Tibial nerve (tissue), 4 donors: Measurements from ENCODE around the gene STIMATE. TPM values are rescaled to one million over a fixed set of nuclear protein-coding genes. Genes with fewer than 3 reads are reported as not detected.

Experiments
- DNase-seq, 2 donors: peaks; one replicate each; pipeline ENCODE4 v3.0.0-alpha.2; 2019; ENCODE audit warnings: low spot score in 2 of 2
- H3K27ac ChIP-seq, 4 donors: fragments of 200-600 bp; sonication (generic) in 3 of 4; one replicate each; pipeline ENCODE4 v1.5.1; 2017 to 2019; ENCODE audit warnings: mild to moderate bottlenecking in 1 of 4
- H3K27me3 ChIP-seq, 2 donors: fragments of 200-600 bp; sonication (generic) in 1 of 2; one replicate each; pipeline versions ENCODE4 v1.5.1 to v1.6.0; 2017 to 2019
- H3K36me3 ChIP-seq, 3 donors: fragments of 200-600 bp; sonication (generic); one replicate each; pipeline ENCODE4 v1.5.1; 2018 to 2019
- H3K4me1 ChIP-seq, 4 donors: fragments of 200-600 bp; sonication (generic) in 3 of 4; one replicate each; pipeline ENCODE4 v1.5.1; 2017 to 2019
- H3K4me3 ChIP-seq, 4 donors: fragments of 200-600 bp; sonication (generic) in 3 of 4; one replicate each; pipeline ENCODE4 v1.5.1; 2017 to 2019; ENCODE audit warnings: mild to moderate bottlenecking in 1 of 4, moderate library complexity in 1 of 4
- H3K9me3 ChIP-seq, 4 donors: fragments of 200-600 bp; sonication (generic) in 3 of 4; one replicate each; pipeline ENCODE4 v1.5.1; 2017 to 2019
- EP300 ChIP-seq, 2 donors: sonication (generic); formaldehyde crosslinking; IDR thresholded peaks; one replicate each; pipeline ENCODE4 v1.6.1; 2017; ENCODE audit warnings: antibody characterized with exemption in 2 of 2, mild to moderate bottlenecking in 1 of 2
- POLR2A ChIP-seq, 2 donors: fragments of 450-650 bp; IDR thresholded peaks; one replicate each; pipeline ENCODE4 v1.6.1; 2017; ENCODE audit warnings: antibody characterized with exemption in 2 of 2, mild to moderate bottlenecking in 2 of 2, moderate library complexity in 2 of 2
- WGBS, 2 donors: methylation state at CpG; one replicate each; pipeline ENCODE4 v1.1.5; 2018; 5-methylcytosine and 5-hydroxymethylcytosine counted together
- total RNA-seq, 4 donors: library from RNA; depleted of rRNA; stranded (reverse); fragments of >200 nt; gene quantifications; one replicate each; pipeline ENCODE4 v1.1.0, GENCODE V29; 2016
- TF ChIP-seq, protein P1 (sequence below), 5 experiments: fragments of 200-600 bp in 3 of 5; fragments of 450-650 bp in 2 of 5; sonication (generic) in 3 of 5; IDR thresholded peaks; one replicate each; pipeline ENCODE4 v1.5.1; 2016 to 2019; ENCODE audit warnings: antibody characterized with exemption in 5 of 5, mild to moderate bottlenecking in 3 of 5, moderate library complexity in 2 of 5

The STIMATE gene
- 10 to 100 TPM; 35.4 to 82.3 (median 46.0) TPM for total RNA-seq

GRCh38 chr3:52897130-52898122, at the start of gene STIMATE:
STIMATE (minus strand) TSS chr3:52897548; CDS start chr3:52897450, 98 bp downstream.
- Histone ChIP-seq H3K27ac (peak within 1 kb of the TSS; percentile 53 to 85 (median 77)), H3K9me3 (no peaks in the 10 kb centered on the region), H3K4me1 (peaks cover 0 to 51% (median 34%) of the 10 kb centered on the region in 4 donors), H3K36me3 (no peaks in the 10 kb centered on the region), H3K4me3 (peak within 1 kb of the TSS; percentile 69 to 88 (median 82)), H3K27me3 (no peaks in the 10 kb centered on the region)
- 0 to 2% methylated on average over 22 to 60 of the region's 85 CpGs for WGBS, 2 donors
- TF ChIP-seq EP300 (IDR thresholded peaks at IDR 0.05) (peak in 1 of 2 donors; percentile 65), POLR2A (IDR thresholded peaks at IDR 0.05) (peak; percentile 37 to 74)
- TF ChIP-seq, protein P1, sequence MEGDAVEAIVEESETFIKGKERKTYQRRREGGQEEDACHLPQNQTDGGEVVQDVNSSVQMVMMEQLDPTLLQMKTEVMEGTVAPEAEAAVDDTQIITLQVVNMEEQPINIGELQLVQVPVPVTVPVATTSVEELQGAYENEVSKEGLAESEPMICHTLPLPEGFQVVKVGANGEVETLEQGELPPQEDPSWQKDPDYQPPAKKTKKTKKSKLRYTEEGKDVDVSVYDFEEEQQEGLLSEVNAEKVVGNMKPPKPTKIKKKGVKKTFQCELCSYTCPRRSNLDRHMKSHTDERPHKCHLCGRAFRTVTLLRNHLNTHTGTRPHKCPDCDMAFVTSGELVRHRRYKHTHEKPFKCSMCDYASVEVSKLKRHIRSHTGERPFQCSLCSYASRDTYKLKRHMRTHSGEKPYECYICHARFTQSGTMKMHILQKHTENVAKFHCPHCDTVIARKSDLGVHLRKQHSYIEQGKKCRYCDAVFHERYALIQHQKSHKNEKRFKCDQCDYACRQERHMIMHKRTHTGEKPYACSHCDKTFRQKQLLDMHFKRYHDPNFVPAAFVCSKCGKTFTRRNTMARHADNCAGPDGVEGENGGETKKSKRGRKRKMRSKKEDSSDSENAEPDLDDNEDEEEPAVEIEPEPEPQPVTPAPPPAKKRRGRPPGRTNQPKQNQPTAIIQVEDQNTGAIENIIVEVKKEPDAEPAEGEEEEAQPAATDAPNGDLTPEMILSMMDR (IDR thresholded peaks at IDR 0.05) = peak in 1 of 5 experiments; percentile 17
- DNase-seq = peak; percentile 66 to 67

DNA sequence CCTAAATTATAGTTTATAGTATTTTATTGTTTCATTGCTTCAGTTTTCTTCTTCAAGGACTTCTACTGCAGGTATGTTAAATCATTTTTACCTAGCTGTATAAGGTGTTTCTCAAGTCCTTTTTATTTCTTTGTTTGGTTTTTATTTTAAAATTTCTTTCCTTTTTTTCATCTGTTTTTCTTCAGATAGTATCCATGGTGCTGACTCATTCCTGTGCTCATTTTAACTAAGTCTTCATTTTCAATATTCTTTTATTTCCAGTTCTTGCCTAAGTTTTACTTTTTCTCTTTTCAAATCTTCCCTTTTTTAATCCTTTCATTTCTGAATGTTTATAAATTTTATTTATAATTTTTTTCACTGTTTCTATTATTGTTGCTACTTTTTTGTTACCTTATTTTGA, 42.3 kb upstream of the STIMATE start:
- Histone ChIP-seq H3K4me3 (no peak overlapping the region), H3K27ac (no peak overlapping the region), H3K4me1 (peaks cover 0 to 5% (median 0%) of the 10 kb centered on the region in 4 donors), H3K9me3 (no peaks in the 10 kb centered on the region), H3K36me3 (peaks cover 0 to 11% (median 0%) of the 10 kb centered on the region in 3 donors), H3K27me3 (no peaks in the 10 kb centered on the region)
- DNase-seq = no peak
- TF ChIP-seq POLR2A (IDR thresholded peaks at IDR 0.05) = no peak
- no peak for TF ChIP-seq EP300 (IDR thresholded peaks at IDR 0.05)
- TF ChIP-seq, protein P1 (IDR thresholded peaks at IDR 0.05) = no peak

- DNase-seq = peak; percentile 33 to 51
Measured at GRCh38 chr3:52934630-52935530, 37.5 kb upstream of the STIMATE start.

GRCh38 chr3:52931889-52932288, 34.5 kb upstream of the STIMATE start:
- Histone ChIP-seq H3K27ac (no peak overlapping the region), H3K4me3 (no peak overlapping the region), H3K4me1 (peaks cover 0 to 5% (median 0%) of the 10 kb centered on the region in 4 donors), H3K36me3 (peaks cover 0 to 29% (median 0%) of the 10 kb centered on the region in 3 donors), H3K27me3 (no peaks in the 10 kb centered on the region), H3K9me3 (no peaks in the 10 kb centered on the region)
- no peak for DNase-seq
- TF ChIP-seq EP300 (IDR thresholded peaks at IDR 0.05) = no peak
- TF ChIP-seq, protein P1 (IDR thresholded peaks at IDR 0.05) = no peak
- no peak for TF ChIP-seq POLR2A (IDR thresholded peaks at IDR 0.05)
- WGBS, 2 donors = 83 to 90% methylated on average over 2 of the region's 2 CpGs

More at GRCh38 chr3:52934630-52935530, 37.5 kb upstream of the STIMATE start:
- 19 to 20% methylated on average over 8 of the region's 8 CpGs for WGBS, 2 donors
- Histone ChIP-seq H3K4me3 (no peak overlapping the region), H3K27ac (no peak overlapping the region), H3K4me1 (peaks cover 0 to 5% (median 0%) of the 10 kb centered on the region in 4 donors), H3K9me3 (no peaks in the 10 kb centered on the region), H3K27me3 (no peaks in the 10 kb centered on the region), H3K36me3 (peaks cover 0 to 15% (median 0%) of the 10 kb centered on the region in 3 donors)
- TF ChIP-seq, protein P1 (IDR thresholded peaks at IDR 0.05) = peak; percentile 65 to 82 (median 77)
- TF ChIP-seq EP300 (IDR thresholded peaks at IDR 0.05) = no peak
